Brain microvascular endothelial cell (primary cell): Measurements from ENCODE around the gene KPNA5.
"Not testable (repeated sequence)": the region's sequence is repeated elsewhere in the genome, so short reads cannot be mapped to it uniquely, and the experiment has no call there.

Source experiments
- DNase-seq: peaks from one replicate; pipeline ENCODE4 v3.0.0-alpha.2; 2020
- H3K27ac ChIP-seq: fragments of 250-450 bp; sonication (Bioruptor Pico); 2 replicates; pipeline ENCODE4 v1.5.1; 2020; ENCODE audit warnings: mild to moderate bottlenecking, moderate library complexity
- H3K27me3 ChIP-seq: fragments of 250-450 bp; sonication (Bioruptor Pico); replicated peaks from 2 replicates; pipeline ENCODE4 v1.5.1; 2020; ENCODE audit warnings: mild to moderate bottlenecking
- H3K36me3 ChIP-seq: fragments of 250-450 bp; sonication (Bioruptor Pico); replicated peaks from 2 replicates; pipeline ENCODE4 v1.5.1; 2020; ENCODE audit warnings: mild to moderate bottlenecking
- H3K4me3 ChIP-seq: 2 replicates; pipeline ENCODE4 v1.5.1; 2011; ENCODE audit warnings: low read depth, mild to moderate bottlenecking, control low read depth, low read length, moderate library complexity
- in situ Hi-C: cut with HindIII; loops from 2 replicates; pipeline ENCODE4 v1.10.0; 2017; ENCODE audit warnings: low sequenced_read_pairs, low pct_ligation_motif_present
- TF ChIP-seq, protein P1 (sequence below): IDR thresholded peaks from 2 replicates; pipeline ENCODE4 v1.5.1; 2011; ENCODE audit warnings: low read depth, mild to moderate bottlenecking, moderate library complexity, low read length, control low read depth, inconsistent platforms; ENCODE audit errors: missing control alignments

The KPNA5 gene

GRCh38 chr6:116691154-116691553, 10.1 kb downstream of the KPNA5 start:
- Histone ChIP-seq H3K27me3 (no peaks in the 10 kb centered on the region), H3K4me3 (no peak overlapping the region), H3K36me3 (no peaks in the 10 kb centered on the region), H3K27ac (no peak overlapping the region)
- TF ChIP-seq, protein P1, sequence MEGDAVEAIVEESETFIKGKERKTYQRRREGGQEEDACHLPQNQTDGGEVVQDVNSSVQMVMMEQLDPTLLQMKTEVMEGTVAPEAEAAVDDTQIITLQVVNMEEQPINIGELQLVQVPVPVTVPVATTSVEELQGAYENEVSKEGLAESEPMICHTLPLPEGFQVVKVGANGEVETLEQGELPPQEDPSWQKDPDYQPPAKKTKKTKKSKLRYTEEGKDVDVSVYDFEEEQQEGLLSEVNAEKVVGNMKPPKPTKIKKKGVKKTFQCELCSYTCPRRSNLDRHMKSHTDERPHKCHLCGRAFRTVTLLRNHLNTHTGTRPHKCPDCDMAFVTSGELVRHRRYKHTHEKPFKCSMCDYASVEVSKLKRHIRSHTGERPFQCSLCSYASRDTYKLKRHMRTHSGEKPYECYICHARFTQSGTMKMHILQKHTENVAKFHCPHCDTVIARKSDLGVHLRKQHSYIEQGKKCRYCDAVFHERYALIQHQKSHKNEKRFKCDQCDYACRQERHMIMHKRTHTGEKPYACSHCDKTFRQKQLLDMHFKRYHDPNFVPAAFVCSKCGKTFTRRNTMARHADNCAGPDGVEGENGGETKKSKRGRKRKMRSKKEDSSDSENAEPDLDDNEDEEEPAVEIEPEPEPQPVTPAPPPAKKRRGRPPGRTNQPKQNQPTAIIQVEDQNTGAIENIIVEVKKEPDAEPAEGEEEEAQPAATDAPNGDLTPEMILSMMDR: no peak
- in situ Hi-C loops: no loop called here
- no peak for DNase-seq

DNA sequence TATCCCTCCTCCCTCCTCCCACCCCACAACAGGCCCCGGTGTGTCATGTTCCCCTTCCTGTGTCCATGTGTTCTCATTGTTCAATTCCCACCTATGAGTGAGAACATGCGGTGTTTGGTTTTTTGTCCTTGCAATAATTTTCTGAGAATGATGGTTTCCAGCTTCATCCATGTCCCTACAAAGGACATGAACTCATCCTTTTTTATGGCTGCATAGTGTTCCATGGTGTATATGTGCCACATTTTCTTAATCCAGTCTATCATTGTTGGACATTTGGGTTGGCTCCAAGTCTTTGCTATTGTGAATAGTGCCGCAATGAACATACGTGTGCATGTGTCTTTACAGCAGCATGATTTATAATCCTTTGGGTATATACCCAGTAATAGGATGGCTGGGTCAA, 11.9 kb downstream of the KPNA5 start:
- DNase-seq, H3K4me3 ChIP-seq, H3K27ac ChIP-seq, H3K27me3 ChIP-seq, in situ Hi-C loops, H3K36me3 ChIP-seq: not testable (repeated sequence)

- H3K4me3 ChIP-seq, H3K27me3 ChIP-seq, in situ Hi-C loops, DNase-seq, H3K27ac ChIP-seq, H3K36me3 ChIP-seq: not testable (repeated sequence)
These were observed 12.3 kb downstream of the KPNA5 start for GRCh38 chr6:116693275-116693674.

DNA sequence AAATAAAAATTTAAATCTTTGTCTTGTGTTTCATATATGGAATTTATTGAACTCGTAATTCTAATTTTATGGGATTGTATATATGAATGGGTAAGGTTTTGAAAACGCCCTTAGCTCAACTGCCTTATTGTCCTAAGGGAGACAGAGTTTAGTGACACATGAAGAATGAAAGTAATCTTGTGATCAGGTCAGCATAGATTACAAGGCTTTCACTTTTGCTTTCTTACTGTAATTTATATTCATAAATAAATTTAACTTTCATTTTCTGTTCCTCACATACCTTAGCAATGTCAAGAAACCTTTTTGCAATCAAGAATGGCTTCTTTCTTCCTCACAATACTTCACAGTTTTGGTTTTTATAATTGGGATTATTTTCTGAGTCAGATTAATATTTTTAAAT, 14.4 kb downstream of the KPNA5 start:
- Histone ChIP-seq H3K36me3 (peaks cover 2% of the 10 kb centered on the region), H3K4me3 (no peak overlapping the region), H3K27me3 (no peaks in the 10 kb centered on the region), H3K27ac (no peak overlapping the region)
- in situ Hi-C loops: no loop called here
- DNase-seq: no peak
- TF ChIP-seq, protein P1: no peak

DNA sequence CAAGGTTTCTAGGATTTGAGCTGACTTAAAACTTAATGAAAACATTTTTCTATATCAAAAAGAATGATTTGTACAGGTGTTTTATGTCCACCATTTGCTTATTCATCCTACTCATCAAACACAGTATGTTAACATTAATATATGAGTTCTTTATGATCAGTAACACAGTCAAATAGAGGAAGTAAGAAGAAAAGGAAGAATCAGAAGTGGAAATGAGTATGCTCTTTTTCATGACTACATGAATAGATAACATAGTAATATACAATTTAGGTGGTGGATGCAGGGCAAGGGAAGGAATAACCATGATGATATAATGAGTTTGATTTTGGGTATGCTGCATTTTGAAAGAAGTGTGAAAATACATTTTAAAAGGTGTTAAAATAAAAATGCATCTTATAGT, 16.5 kb downstream of the KPNA5 start:
- Histone ChIP-seq H3K27ac (no peak overlapping the region), H3K4me3 (no peak overlapping the region), H3K36me3 (peaks cover 2% of the 10 kb centered on the region), H3K27me3 (no peaks in the 10 kb centered on the region)
- in situ Hi-C loops: no loop called here
- TF ChIP-seq, protein P1: no peak
- no peak for DNase-seq

GRCh38 chr6:116703888-116704287, 22.9 kb downstream of the KPNA5 start:
- H3K4me3 ChIP-seq, DNase-seq, H3K36me3 ChIP-seq, H3K27me3 ChIP-seq, in situ Hi-C loops, H3K27ac ChIP-seq: not testable (repeated sequence)

- no peak overlapping the region for H3K4me3 ChIP-seq
- no peak for DNase-seq
- TF ChIP-seq, protein P1: no peak
- H3K27ac ChIP-seq: no peak overlapping the region
- H3K27me3 ChIP-seq: no peaks in the 10 kb centered on the region
- H3K36me3 ChIP-seq: no peaks in the 10 kb centered on the region
- in situ Hi-C loops: no loop called here
These were observed 24.9 kb downstream of the KPNA5 start for GRCh38 chr6:116705917-116706316.
